GM23338 (cell line): ENCODE data around the gene GOSR1.
"Not testable (repeated sequence)": the region's sequence is repeated elsewhere in the genome, so short reads cannot be mapped to it uniquely, and the experiment has no call there.

Experiments used
- CREB1 ChIP-seq: fragments of 250-450 bp; sonication (Bioruptor Pico); IDR thresholded peaks from 2 replicates; pipeline ENCODE4 v1.5.0; 2020; ENCODE audit warnings: low read depth, mild to moderate bottlenecking, moderate library complexity
- CTCF ChIP-seq, 2 experiments: fragments of 200-600 bp in 1 of 2; sonication (generic) in 1 of 2; conservative IDR thresholded peaks; 2 replicates each; pipeline versions ENCODE4 v1.5.1 to v1.6.1; 2016 to 2017; ENCODE audit warnings: antibody characterized with exemption in 2 of 2, low read depth in 2 of 2, mild to moderate bottlenecking in 2 of 2, moderate library complexity in 1 of 2
- ETS1 ChIP-seq: IDR thresholded peaks from 2 replicates; pipeline ENCODE4 v1.6.1; 2016; ENCODE audit warnings: antibody characterized with exemption
- EZH2 ChIP-seq: fragments of 200-600 bp; sonication (generic); IDR thresholded peaks from one replicate; pipeline ENCODE4 v1.8.0; 2017; ENCODE audit warnings: antibody characterized with exemption, mild to moderate bottlenecking, low read depth; ENCODE audit not compliant: unreplicated experiment
- EZH2phosphoT487 ChIP-seq: fragments of 200-600 bp; sonication (generic); IDR thresholded peaks from one replicate; pipeline ENCODE4 v1.8.1; 2018; ENCODE audit warnings: antibody characterized with exemption; ENCODE audit not compliant: unreplicated experiment
- JUNB ChIP-seq: IDR thresholded peaks from one replicate; pipeline ENCODE4 v1.6.1; 2016; ENCODE audit warnings: antibody characterized with exemption; ENCODE audit not compliant: unreplicated experiment
- NANOG ChIP-seq: IDR thresholded peaks from 2 replicates; pipeline ENCODE4 v1.6.1; 2016; ENCODE audit warnings: antibody characterized with exemption, borderline replicate concordance
- POLR2AphosphoS5 ChIP-seq: IDR thresholded peaks from 2 replicates; pipeline ENCODE4 v1.6.1; 2016; ENCODE audit warnings: antibody characterized with exemption, low read depth
- REST ChIP-seq: IDR thresholded peaks from one replicate; pipeline ENCODE4 v1.6.1; 2018; ENCODE audit warnings: antibody characterized with exemption; ENCODE audit not compliant: unreplicated experiment
- STAT1 ChIP-seq: IDR thresholded peaks from one replicate; pipeline ENCODE4 v1.6.1; 2016; ENCODE audit warnings: antibody characterized with exemption; ENCODE audit not compliant: unreplicated experiment
- ZNF114 ChIP-seq: fragments of 250-450 bp; sonication (Bioruptor Pico); IDR thresholded peaks from 2 replicates; pipeline ENCODE4 v1.5.0; 2020; ENCODE audit warnings: mild to moderate bottlenecking, moderate library complexity
- ZNF331 ChIP-seq: fragments of 250-450 bp; sonication (Bioruptor Pico); IDR thresholded peaks from 2 replicates; pipeline ENCODE4 v1.5.0; 2020; ENCODE audit warnings: low read depth, mild to moderate bottlenecking, moderate library complexity
- ZNF462 ChIP-seq: fragments of 250-450 bp; sonication (Bioruptor Pico); IDR thresholded peaks from 2 replicates; pipeline ENCODE4 v1.5.0; 2020; ENCODE audit warnings: mild to moderate bottlenecking, moderate library complexity

GRCh38 chr17:30561766-30562165 lies 84.6 kb downstream of the GOSR1 start:
- TF ChIP-seq POLR2AphosphoS5; REST; CTCF (conservative IDR thresholded peaks at IDR 0.05; ENCODE audit: low read depth in 2 of 2); STAT1; EZH2; EZH2phosphoT487; JUNB; ETS1; CREB1 (CRISPR knock-in tag); ZNF331 (CRISPR knock-in tag); ZNF462 (CRISPR knock-in tag); ZNF114; NANOG: not testable (repeated sequence)
